Activated CD8-positive, alpha-beta memory T cell treated with anti-CD3 and anti-CD28 coated beads for 36 hours (primary cell): Measurements from ENCODE around the gene LRRC28. TPM values are rescaled to one million over a fixed set of nuclear protein-coding genes. Genes with fewer than 3 reads are reported as not detected.

ENCODE experiments used
- CTCF ChIA-PET: fragments of 350-600 bp; sonication (Branson Sonifier 250); formaldehyde crosslinking; loops from one replicate; lab custom pipeline; 2021; ENCODE audit warnings: antibody characterized with exemption; lab: Charles Lee
- POLR2A ChIA-PET: fragments of 350-600 bp; sonication (Branson Sonifier 250); formaldehyde crosslinking; loops from one replicate; lab custom pipeline; 2021; ENCODE audit warnings: antibody characterized with exemption; lab: Charles Lee
- total RNA-seq, 2 experiments: library from RNA; stranded (reverse); gene quantifications; one replicate each; pipeline ENCODE4 v1.2.3, GENCODE V29; 2021

LRRC28 gene
- total RNA-seq, 2 experiments from 2014 or later, result 17.0 to 17.6 TPM

DNA sequence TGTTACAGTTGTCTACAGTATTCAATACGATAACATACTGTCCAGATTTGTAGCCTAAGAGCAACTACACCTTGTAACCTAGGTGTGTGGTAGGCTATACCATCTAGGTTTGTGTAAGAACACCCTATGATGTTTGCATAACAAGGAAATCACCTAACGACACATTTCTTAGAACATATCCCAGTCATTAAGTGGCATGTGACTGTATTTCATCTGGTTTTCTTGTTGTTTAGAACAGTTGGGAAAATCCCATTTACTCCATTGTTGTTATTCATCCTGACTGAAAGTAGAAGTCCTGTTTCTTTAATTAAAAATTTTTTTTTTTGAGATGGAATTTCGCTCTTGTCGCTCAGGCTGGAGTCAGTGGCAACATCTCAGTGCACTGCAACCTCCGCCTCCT, 31.3 kb downstream of the LRRC28 start:
- POLR2A ChIA-PET, result no interaction called here
- CTCF ChIA-PET, result no interaction called here

GRCh38 chr15:99283717-99284116, 32.4 kb downstream of the LRRC28 start:
- POLR2A ChIA-PET, result no interaction called here
- CTCF ChIA-PET, result no interaction called here

- ChIA-PET POLR2A (no interaction called here), CTCF (no interaction called here)
Measured at GRCh38 chr15:99291643-99292042, 40.4 kb downstream of the LRRC28 start.

GRCh38 chr15:99295840-99296239, 44.6 kb downstream of the LRRC28 start:
- CTCF ChIA-PET, result no interaction called here
- POLR2A ChIA-PET, result no interaction called here

- ChIA-PET POLR2A (no interaction called here), CTCF (no interaction called here)
Measured at GRCh38 chr15:99296386-99296785, 45.1 kb downstream of the LRRC28 start.

DNA sequence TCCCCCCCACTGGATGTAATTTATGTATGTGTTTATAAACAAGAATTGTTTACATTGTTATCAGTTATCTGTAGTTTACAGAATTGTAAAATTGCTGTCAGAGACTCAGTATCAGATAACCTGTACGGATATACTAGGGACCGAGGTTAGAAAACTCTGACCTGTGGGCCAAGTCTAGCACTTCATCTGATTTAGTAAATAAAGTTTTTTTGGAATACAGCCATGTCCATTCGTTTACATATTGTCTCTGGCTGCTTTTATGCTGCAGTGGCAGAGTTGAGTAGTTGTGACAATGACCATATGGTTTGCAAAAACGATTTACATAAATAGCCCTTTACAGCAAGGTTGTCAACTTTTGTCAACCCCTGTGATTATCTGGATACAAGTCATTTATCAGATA, 52.6 kb downstream of the LRRC28 start:
- ChIA-PET POLR2A (no interaction called here), CTCF (no interaction called here)

GRCh38 chr15:99305761-99306505, 54.7 kb downstream of the LRRC28 start:
- POLR2A ChIA-PET, result no interaction called here
- CTCF ChIA-PET, result no interaction called here

GRCh38 chr15:99306694-99307338, 55.5 kb downstream of the LRRC28 start:
- POLR2A ChIA-PET, result no interaction called here
- CTCF ChIA-PET, result no interaction called here

DNA sequence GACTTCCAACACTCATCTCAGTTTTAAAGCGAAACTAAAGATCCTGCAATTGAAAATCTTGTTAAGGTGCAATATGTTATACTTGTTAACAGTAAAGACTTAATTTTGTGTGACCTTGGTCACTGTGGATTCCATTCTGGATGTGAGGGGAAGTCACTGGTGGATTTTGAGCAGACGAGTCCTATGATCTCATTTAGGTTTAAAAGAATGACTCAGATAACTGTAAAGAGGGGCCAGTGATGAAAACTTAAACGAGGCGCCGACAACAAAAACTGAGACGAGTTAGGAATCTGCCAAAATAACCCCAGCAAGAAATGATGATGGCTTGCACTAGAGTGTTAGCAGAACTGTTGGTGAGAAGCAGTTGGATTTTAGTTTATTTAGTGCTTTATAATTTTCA, 56.5 kb downstream of the LRRC28 start:
- ChIA-PET POLR2A (no interaction called here), CTCF (no interaction called here)

GRCh38 chr15:99310745-99311144, 59.5 kb downstream of the LRRC28 start:
- CTCF ChIA-PET, result no interaction called here
- POLR2A ChIA-PET, result no interaction called here

DNA sequence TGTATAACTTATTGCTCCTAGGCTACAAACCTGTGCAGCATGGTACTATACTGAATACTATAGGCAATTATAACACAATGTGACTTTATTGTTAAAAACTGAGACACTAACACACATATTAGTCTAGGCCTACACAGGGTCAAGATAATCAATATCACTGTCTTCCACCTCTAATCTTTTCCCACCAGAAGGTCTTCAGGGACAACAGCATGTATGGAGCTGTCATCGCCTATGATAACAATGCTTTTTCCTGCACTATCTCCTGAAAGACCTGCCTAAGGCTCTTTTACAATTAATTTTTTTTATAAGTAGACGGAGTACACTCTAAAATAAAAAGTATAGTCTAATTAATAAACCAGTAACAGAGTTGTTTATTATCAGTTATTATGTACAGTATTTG, 60.9 kb downstream of the LRRC28 start:
- CTCF ChIA-PET, result no interaction called here
- POLR2A ChIA-PET, result no interaction called here

GRCh38 chr15:99312794-99313193, 61.5 kb downstream of the LRRC28 start:
- ChIA-PET CTCF (no interaction called here), POLR2A (no interaction called here)

GRCh38 chr15:99315636-99316035, 64.4 kb downstream of the LRRC28 start:
- ChIA-PET CTCF (no interaction called here), POLR2A (no interaction called here)

- ChIA-PET CTCF (no interaction called here), POLR2A (no interaction called here)
Measured at GRCh38 chr15:99320374-99321215, 69.3 kb downstream of the LRRC28 start.

- ChIA-PET CTCF (no interaction called here), POLR2A (no interaction called here)
Measured at GRCh38 chr15:99321468-99321867, 70.2 kb downstream of the LRRC28 start.

DNA sequence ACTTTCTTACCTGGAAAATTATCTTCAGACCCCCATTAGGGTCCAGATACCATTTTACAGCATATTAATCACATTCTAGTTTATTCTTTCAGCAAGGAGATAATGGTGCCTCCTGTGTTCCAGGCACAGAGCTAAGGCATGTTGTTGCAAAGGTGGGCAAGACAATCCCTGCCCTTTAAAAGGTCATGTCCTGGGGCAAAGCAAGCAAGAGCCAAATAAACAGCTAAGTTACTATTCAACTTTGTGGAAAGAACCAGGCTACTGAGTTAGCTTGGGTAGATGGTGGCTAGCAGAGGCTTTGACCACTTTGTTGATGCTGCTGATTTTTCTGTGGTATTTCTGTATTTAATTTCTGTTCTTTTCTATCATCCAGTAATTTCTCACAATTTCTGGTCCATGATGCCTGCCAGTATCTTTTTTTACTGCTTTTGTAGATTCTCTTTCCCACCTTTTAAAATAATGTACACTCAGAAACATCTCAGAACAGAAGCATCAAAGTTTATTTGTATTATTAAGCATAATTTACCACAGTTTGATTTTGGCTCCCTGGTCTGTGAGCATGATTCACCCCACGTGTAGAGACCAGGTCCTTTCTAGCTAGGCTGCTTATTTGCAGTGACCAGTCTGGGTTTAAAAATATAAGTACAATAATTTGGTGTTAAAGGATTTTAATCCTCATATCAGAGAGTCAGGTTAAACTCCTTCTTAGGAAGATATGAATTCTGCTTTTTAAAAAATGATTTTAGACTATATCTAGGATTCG, 71.5 kb downstream of the LRRC28 start:
- POLR2A ChIA-PET, result no interaction called here
- CTCF ChIA-PET, result no interaction called here

GRCh38 chr15:99324082-99324620, 72.9 kb downstream of the LRRC28 start:
- POLR2A ChIA-PET, result interaction anchor here (1.0 to 1.3 kb wide), 2 partner anchors 9 to 409 kb away, joined by 3 to 5 read pairs; partner anchors contain the start of gene LYSMD4
- CTCF ChIA-PET, result no interaction called here

DNA sequence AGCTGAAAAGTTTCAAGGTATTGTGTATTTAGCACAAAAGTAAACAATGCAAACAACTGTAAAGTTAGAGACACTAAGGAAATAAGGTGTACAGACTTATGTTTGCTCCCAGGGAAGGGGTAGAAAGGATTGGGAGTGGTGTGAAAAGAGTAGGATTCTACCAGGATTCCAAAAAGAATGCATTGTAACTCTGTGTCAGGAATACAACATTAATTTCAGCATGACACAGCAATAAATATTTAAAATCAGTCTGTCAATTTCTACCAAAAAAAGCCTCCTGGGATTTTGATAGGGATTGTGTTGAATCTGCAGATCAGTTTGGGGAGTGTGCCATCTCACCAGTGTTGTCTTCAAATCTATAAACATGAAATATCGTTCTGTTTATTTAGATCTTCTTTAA, 73.4 kb downstream of the LRRC28 start:
- ChIA-PET CTCF (no interaction called here), POLR2A (interaction anchor here (1.0 to 1.3 kb wide), 2 partner anchors 9 to 409 kb away, joined by 3 to 5 read pairs; partner anchors contain the start of gene LYSMD4)

GRCh38 chr15:99326235-99326634, 75.0 kb downstream of the LRRC28 start:
- ChIA-PET POLR2A (no interaction called here), CTCF (no interaction called here)
